IPS DF 6.9 (cell line): ENCODE results near the gene TWIST2.

ENCODE experiments used
- DNase-seq: peaks from one replicate; pipeline ENCODE4 v3.0.0-alpha.2; 2013; ENCODE audit warnings: low read depth, low spot score
- H3K27ac ChIP-seq: one replicate; pipeline ENCODE4 v1.5.1; 2013; ENCODE audit warnings: low read length, control low read depth
- H3K27me3 ChIP-seq: 2 replicates; pipeline ENCODE4 v1.6.1; 2013; ENCODE audit warnings: mild to moderate bottlenecking, low read length; ENCODE audit not compliant: control insufficient read depth, insufficient read depth
- H3K36me3 ChIP-seq: 2 replicates; pipeline ENCODE4 v1.6.1; 2013; ENCODE audit warnings: low read length; ENCODE audit not compliant: control insufficient read depth, insufficient read depth
- H3K4me1 ChIP-seq: 2 replicates; pipeline ENCODE4 v1.6.1; 2013; ENCODE audit warnings: low read length; ENCODE audit not compliant: control insufficient read depth, insufficient read depth
- H3K4me3 ChIP-seq: 2 replicates; pipeline ENCODE4 v1.5.1; 2013; ENCODE audit warnings: mild to moderate bottlenecking, low read length
- H3K9me3 ChIP-seq: 2 replicates; pipeline ENCODE4 v1.6.1; 2013; ENCODE audit warnings: low read length, inconsistent platforms; ENCODE audit not compliant: control insufficient read depth, insufficient read depth
- WGBS: extraction: QIAGEN DNeasy Blood & Tissue Kit; methylation state at CpG from one replicate; pipeline ENCODE4 v1.1.7; 2013; ENCODE audit warnings: mixed read lengths, missing lambda C conversion rate; ENCODE audit not compliant: insufficient read length, insufficient coverage; 5-methylcytosine and 5-hydroxymethylcytosine counted together

The TWIST2 gene

DNA sequence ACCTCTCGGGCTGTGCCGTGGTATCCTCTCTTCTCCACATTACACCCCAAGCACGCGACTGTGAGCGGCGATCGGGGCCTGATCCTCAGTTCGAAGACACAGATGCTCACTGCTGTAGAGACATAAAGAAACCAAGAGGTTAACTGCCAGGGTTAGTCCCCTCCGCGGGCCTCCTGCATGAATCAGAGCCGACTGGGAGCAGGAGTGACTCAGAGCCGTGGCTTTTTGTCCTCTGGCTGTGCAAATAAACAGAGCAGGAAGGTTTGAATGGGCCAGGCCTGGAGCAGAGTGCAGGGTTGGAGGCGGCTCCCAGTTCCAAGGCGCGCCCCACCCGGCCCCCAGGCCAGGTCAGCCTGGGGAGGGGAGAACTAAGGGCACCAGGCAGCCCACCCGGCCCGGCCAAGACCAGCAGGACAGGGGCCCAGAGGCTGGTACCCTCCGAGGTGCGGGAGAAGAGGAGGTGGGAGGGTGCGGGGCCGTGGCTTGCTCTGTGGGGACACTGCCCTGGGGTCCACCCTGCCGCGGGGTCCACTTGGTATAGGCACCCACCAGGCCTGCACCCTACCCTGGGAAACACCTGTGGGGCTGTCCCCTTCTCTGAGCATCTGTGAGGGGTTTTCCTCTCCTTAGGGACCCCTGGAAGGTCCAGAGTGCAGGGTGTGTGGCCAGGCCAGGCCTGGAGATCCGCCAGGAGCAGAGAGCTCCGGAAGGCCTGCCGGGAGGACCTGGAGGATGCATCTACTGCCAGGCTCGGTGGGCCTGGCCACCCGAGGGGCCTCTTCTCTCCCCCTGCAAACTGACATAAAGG is 16.5 kb downstream of the TWIST2 start:
- no CpG with 5 or more reads among the region's 29 CpGs for WGBS
- no peaks in the 10 kb centered on the region for H3K36me3 ChIP-seq
- H3K27ac ChIP-seq, result no peak overlapping the region
- H3K27me3 ChIP-seq, result no peaks in the 10 kb centered on the region
- peaks cover 32% of the 10 kb centered on the region for H3K9me3 ChIP-seq
- no peak overlapping the region for H3K4me3 ChIP-seq
- no peak for DNase-seq
- H3K4me1 ChIP-seq, result no peaks in the 10 kb centered on the region; the same call in 1 of the 2 replicates

DNA sequence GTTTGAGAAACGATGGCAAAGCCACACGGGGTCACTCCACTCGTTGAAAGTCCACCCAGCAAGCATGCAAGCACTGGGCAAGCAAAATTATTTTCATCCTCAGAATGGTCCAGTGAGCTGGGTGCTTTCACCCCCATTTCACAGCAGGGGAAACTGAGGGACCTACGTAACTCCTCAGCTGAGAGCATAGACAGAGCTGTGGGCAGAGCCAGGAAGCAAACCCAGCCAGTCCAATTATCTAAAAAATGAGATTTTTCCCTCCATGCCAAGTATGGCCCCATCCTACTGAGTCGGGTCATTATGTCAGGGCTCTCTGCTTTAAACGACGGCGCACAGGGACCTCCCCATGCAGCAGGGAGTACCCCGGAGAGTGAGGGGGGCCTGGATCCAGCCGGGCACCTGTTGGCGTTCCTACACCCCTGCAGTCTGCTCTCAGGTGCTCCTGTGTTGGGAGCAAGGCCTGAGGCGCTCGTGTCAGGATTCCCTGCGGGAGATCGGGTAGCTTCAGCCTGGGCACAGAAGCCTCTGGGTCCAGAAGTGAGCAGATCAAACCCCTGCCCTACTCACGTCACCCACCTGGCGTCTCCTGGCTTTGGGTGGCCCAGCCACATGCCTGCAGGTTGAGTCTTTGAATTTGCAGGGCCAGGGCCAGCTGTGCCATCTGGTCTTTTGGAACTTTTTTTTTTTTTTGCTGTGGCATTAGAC is 17.3 kb downstream of the TWIST2 start:
- H3K27me3 ChIP-seq, result no peaks in the 10 kb centered on the region
- no peak overlapping the region for H3K4me3 ChIP-seq
- peaks cover 26% of the 10 kb centered on the region for H3K9me3 ChIP-seq
- no peaks in the 10 kb centered on the region; the same call in 1 of the 2 replicates for H3K4me1 ChIP-seq
- WGBS, result no CpG with 5 or more reads among the region's 17 CpGs
- H3K27ac ChIP-seq, result no peak overlapping the region
- H3K36me3 ChIP-seq, result no peaks in the 10 kb centered on the region
- no peak for DNase-seq

DNA sequence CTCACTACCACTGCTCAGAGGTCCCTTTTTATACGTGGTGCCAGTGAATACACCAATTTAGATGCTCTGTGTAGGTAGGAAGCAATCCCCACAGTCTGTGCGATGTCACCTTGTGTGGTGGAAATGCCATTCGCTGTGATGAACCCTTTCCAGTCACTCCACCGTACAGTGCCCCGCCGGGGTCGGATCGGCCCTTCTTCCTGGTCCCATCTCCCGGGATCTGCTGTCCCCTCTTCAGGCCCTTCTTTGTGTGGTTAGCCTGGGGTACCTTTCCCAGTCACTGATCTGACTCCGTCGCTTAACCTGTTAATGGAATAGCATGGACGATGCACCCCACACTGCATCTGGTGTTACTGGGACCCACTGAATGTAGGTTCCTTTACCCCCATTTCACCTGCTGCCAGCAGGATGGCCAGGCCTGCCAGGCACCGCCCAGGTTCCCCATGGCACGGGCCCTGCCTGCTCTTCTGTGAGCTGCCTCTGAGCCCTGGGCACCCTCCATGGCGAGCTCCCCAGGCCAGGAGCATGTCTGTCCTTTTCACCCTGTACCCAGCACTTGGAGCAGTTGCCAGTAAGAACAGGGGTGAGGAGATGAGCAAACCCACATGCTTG is 18.0 kb downstream of the TWIST2 start:
- Histone ChIP-seq H3K4me1 (no peaks in the 10 kb centered on the region; the same call in 1 of the 2 replicates), H3K27me3 (no peaks in the 10 kb centered on the region), H3K27ac (no peak overlapping the region), H3K4me3 (no peak overlapping the region), H3K9me3 (peaks cover 26% of the 10 kb centered on the region), H3K36me3 (no peaks in the 10 kb centered on the region)
- no peak for DNase-seq
- WGBS, result no CpG with 5 or more reads among the region's 15 CpGs

DNA sequence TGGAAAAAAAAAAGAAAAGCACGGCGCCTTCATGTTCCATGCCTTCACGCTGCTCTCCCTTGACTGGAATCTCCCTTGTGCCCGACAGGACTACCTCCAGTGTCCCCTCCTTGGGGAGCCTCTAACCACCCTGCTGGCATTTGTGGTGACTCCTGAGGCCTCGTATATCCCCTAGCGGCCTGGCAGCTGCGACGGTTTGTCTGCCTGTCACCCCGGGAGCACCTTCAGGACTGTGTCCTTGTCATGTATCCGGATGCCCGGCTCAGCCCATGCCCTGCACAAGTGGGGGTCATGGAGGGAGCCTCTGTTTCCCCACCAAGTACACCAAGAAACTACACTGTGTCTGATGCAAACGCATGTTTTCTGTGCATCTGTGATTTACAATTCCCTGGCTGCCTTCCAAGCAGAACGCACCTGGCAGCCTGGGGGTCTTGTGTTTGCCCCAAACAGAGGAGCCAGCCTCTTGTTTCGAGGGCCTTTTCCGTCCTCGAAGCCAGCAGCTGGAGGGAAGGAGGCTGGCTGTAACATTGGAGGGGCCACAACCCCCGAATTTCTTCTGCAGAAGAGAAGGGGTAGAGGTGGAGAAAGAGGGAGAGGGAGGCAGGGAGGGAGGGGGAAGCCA is 18.9 kb downstream of the TWIST2 start:
- no peak overlapping the region for H3K27ac ChIP-seq

DNA sequence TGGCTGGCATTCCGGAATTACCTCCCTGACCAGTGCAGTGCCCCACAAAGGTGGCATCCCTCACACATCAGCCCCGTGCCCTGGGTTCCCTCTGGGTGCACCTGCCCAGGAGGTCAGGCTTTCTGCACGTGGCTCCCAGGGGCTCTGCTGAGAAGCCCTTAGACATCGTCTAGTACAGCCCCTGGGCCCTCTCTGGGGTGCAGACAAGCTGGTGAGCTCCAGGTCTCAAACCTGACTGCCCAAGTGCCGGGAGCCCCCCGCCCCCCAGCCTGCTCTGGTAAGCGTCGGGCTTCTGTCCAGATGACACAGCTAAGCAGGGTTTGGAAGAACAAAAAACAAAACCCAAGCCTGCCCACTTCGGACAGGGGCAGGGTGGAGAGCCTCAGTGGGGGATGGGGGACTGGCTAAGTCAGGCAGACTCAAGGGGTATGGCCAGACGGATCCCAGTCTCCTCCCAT is 20.2 kb downstream of the TWIST2 start:
- no peaks in the 10 kb centered on the region for H3K4me1 ChIP-seq
- no peak for DNase-seq
- no peak overlapping the region for H3K27ac ChIP-seq
- no peak overlapping the region for H3K4me3 ChIP-seq
- no peaks in the 10 kb centered on the region for H3K27me3 ChIP-seq
- WGBS, result no CpG with 5 or more reads among the region's 10 CpGs
- H3K36me3 ChIP-seq, result no peaks in the 10 kb centered on the region
- H3K9me3 ChIP-seq, result peaks cover 26% of the 10 kb centered on the region

More for the DNA sequence above, 18.9 kb downstream of the TWIST2 start:
- peaks cover 20% of the 10 kb centered on the region for H3K9me3 ChIP-seq
- H3K4me3 ChIP-seq, result no peak overlapping the region
- H3K36me3 ChIP-seq, result no peaks in the 10 kb centered on the region
- no CpG with 5 or more reads among the region's 17 CpGs for WGBS
- H3K27me3 ChIP-seq, result no peaks in the 10 kb centered on the region
- DNase-seq, result no peak
- no peaks in the 10 kb centered on the region; the same call in 1 of the 2 replicates for H3K4me1 ChIP-seq

DNA sequence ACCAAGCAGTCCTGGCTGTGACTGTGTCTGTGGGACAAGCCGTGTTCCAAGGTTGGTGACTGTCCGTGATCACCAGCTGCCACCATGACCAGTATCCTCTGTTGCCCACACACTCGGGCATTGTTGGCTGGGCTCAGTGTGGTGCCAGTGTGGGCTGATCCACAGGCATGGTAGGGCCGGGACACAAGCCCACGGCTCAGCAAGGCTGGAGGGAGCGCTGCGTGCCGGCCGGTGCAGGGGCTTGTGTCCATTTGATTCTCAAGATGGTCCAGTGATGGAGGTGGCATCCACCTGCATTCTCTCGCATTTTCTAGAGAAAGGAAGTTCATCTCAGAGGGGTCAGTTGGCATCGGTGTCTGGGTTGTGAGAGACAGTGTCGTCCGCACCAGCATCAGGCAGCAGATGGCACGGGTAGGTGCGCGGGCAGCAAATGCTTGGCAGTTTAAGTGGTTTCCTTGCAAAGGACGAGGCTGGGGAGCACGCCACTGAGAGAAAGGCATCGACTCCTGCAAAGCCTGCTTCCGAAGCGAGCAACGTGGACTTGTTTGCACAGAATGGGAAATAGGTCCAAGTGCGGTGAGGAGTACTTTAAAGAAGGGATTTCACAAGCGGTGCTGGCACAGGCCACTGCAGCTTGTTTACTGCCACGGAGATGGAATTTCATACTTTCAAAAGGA is 20.9 kb downstream of the TWIST2 start:
- Histone ChIP-seq H3K4me1 (no peaks in the 10 kb centered on the region), H3K4me3 (no peak overlapping the region), H3K27ac (no peak overlapping the region), H3K27me3 (no peaks in the 10 kb centered on the region), H3K9me3 (peaks cover 30% of the 10 kb centered on the region), H3K36me3 (no peaks in the 10 kb centered on the region)
- no peak for DNase-seq
- WGBS, result no CpG with 5 or more reads among the region's 25 CpGs

DNA sequence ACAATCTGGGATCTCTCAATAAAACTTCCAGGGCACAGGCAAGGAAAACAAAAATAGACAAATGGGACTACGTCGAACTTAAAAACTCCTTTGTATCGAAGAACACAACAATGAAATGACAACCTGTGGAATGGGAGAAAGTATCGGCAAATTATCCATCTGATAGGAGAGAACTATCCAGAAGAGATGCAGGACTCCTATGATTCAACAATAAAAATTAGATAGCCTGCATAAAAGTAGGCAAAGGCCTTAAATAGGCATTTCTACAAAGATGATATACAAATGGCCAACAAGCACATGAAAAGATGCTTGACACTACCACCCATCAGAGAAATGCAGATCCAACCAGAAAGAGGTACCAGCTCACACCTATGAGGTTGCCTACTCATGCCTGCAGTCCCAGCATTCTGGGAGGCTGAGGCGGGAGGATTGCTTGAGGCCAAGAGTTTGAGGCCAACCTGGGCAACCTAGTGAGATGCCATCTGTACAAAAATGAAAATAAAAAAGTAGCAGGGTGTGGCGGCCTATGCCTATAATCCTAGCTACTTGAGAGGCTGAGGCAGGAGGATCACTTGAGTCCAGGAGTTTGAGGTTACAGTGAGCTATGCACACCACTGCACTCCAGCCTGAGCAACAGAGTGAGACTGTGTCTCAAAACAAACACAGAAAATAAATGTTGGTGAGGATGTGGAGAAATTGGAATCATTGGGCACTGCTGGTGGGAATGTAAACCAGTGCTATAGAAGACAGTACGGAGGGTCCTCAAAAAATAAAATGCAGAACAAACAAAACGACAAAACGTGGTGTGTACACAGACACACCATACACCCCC is 21.6 kb downstream of the TWIST2 start:
- DNase-seq, result no peak
- Histone ChIP-seq H3K4me1 (no peaks in the 10 kb centered on the region), H3K36me3 (no peaks in the 10 kb centered on the region), H3K27ac (no peak overlapping the region), H3K9me3 (peaks cover 30% of the 10 kb centered on the region), H3K27me3 (no peaks in the 10 kb centered on the region), H3K4me3 (no peak overlapping the region)
- WGBS, result no CpG with 5 or more reads among the region's 9 CpGs

DNA sequence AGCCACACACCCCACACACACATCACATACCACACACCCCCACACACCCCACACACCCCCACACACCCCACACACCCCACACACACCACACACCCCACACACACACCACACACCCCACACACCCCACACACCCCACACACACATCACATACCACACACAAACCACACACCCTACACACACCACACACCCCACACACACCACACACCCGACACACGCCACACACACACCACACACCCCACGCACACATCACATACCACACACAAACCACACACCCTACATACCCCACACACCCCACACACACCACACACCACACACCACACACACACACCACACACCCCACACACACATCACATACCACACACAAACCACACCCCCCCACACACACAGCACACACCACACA is 22.4 kb downstream of the TWIST2 start:
- no peak overlapping the region for H3K27ac ChIP-seq
- 100% methylated on average over 3 of the region's 3 CpGs for WGBS

DNA sequence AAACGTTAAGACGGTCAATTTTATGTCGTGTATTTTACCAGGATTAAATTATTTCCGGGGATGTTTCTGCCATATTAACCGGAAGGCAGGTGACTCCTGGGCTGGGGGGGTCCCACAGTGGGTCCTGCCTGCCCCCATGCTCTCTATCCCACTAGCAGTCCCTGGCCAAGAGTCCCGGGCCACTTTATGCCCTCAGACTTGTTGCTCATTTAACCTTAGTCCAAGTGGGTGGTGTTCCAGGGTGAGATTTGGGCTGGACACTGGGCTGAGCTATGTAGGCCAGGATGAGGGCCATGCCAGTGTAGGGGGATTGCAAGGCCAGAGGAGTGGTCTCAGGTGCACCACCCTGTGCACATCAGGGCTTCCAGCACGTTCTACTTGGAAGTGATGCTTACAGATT is 24.1 kb downstream of the TWIST2 start:
- Histone ChIP-seq H3K27me3 (no peaks in the 10 kb centered on the region), H3K9me3 (peaks cover 30% of the 10 kb centered on the region), H3K36me3 (no peaks in the 10 kb centered on the region), H3K4me3 (no peak overlapping the region), H3K4me1 (no peaks in the 10 kb centered on the region), H3K27ac (no peak overlapping the region)
- WGBS, result no CpG with 5 or more reads among the region's 7 CpGs
- DNase-seq, result no peak

More for the DNA sequence above, 22.4 kb downstream of the TWIST2 start:
- no peaks in the 10 kb centered on the region for H3K36me3 ChIP-seq
- peaks cover 28% of the 10 kb centered on the region for H3K9me3 ChIP-seq
- DNase-seq, result no peak
- H3K27me3 ChIP-seq, result no peaks in the 10 kb centered on the region
- H3K4me3 ChIP-seq, result no peak overlapping the region
- H3K4me1 ChIP-seq, result no peaks in the 10 kb centered on the region
